ENCODE data around the gene PFDN5.
"Not testable (repeated sequence)": the region's sequence is repeated elsewhere in the genome, so short reads cannot be mapped to it uniquely, and the experiment has no call there.

PFDN5 gene

DNA sequence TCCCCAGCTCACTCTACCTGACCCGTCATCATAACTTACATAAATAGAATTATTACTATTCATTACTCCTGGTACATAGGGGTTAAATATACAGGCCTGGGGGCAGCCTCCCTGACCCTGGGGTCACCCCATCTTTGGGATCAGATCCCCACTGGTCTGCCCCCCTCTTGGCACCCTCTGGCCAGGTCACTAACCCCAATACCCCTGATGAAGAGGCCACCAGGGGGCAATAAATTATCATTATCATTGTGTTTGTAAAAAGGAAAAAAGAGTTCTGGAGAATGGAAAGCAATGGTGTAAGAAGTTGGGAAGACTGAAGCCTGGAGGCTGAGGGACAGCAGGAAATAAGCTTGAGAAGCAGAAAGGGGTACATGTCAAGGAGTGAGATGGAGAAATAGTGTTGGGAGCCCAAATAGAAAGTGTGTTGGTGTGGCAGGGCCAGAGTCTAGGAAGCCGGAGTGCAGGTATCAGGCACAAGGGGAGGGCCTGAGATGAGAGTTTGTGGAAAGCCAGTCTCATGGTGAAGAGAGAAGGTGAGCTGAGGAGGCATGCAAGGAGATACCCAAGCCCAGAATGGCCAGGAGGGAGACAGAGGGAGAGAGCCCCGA is 32.2 kb downstream of the PFDN5 start:
- no peak for DNase-seq (ENCODE audit: low read depth, low spot score)

- no peak for DNase-seq (ENCODE audit: low read depth, low spot score)
Observed at GRCh38 chr12:53328043-53328435, 32.7 kb downstream of the PFDN5 start.

- no peak for DNase-seq (ENCODE audit: low read depth, low spot score)
Observed at GRCh38 chr12:53330671-53331070, 35.3 kb downstream of the PFDN5 start.

GRCh38 chr12:53332339-53332738 is 37.0 kb downstream of the PFDN5 start:
- DNase-seq (ENCODE audit: low read depth, low spot score): not testable (repeated sequence)

DNA sequence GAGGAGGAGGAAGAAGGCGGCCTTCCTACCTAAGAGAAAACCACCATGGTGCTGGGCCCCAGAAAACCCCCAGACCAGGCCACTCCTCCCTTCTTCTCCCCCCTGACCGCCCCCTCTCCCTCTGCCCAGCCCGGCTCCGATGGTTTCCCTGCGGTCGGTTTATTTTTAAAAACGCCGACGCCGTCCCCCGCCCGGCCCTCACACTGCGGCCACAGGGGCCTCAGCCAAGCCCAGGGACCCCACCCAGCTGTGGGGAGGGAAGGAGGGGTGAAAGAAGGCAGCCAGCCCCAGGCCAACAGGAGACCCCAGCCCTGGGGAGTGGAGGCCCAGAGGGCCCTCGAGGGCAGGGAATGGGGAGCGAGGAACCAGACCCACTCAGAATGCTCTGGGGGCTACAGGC is 37.4 kb downstream of the PFDN5 start:
- DNase-seq (ENCODE audit: low read depth, low spot score): no peak

- DNase-seq (ENCODE audit: low read depth, low spot score): no peak
Observed at GRCh38 chr12:53333289-53333688, 37.9 kb downstream of the PFDN5 start.

GRCh38 chr12:53333845-53334244 is 38.5 kb downstream of the PFDN5 start:
- no peak for DNase-seq (ENCODE audit: low read depth, low spot score)

GRCh38 chr12:53334822-53335221 is 39.5 kb downstream of the PFDN5 start:
- DNase-seq (ENCODE audit: low read depth, low spot score): no peak

- no peak for DNase-seq (ENCODE audit: low read depth, low spot score)
Observed at GRCh38 chr12:53336181-53336681, 40.9 kb downstream of the PFDN5 start, which contains the start of gene SP7. Gene SP7, minus strand, starts transcription at chr12:53336354. Its CDS starts 708 bp downstream, at chr12:53335646.

DNA sequence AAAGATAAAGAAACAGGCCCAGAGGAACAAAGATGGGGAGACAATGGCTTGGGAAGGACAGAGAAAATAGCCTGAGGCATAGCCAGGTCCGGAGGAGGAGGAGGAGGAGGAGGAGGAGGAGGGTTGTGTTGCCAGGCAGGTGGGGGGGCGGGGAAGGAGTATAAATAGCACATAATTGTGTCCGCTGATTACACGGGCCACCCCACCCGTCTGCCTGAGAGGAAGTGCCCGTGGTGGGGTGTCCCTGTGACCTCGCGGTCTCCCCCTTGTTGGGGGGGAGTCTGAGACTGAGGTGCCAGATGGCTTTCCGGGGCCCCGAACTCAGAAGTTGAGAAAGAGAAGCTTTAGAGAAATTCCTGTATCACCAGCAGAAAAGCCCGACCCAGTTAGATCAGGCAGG is 42.7 kb downstream of the PFDN5 start:
- no peak for DNase-seq (ENCODE audit: low read depth, low spot score)

DNA sequence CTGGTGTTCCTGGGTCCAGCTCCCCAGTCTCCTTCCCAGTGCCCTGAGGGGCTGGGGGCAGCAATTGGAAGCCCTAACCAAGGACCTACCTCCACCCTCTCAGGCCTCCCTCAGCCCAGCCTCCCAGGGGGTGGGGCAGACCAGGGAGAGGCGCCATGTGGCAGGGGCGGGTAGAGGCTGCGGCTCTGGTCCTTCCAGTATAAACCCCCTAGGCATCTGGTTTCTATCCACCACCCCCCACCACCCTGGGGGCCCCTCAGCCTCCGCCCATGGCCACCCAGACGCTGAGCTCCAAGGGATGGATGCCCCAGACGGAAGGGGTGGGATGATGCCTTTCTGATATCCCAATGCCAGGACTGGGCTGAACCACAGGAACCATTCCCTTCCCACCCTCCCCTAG is 43.6 kb downstream of the PFDN5 start:
- no peak for DNase-seq (ENCODE audit: low read depth, low spot score)

DNA sequence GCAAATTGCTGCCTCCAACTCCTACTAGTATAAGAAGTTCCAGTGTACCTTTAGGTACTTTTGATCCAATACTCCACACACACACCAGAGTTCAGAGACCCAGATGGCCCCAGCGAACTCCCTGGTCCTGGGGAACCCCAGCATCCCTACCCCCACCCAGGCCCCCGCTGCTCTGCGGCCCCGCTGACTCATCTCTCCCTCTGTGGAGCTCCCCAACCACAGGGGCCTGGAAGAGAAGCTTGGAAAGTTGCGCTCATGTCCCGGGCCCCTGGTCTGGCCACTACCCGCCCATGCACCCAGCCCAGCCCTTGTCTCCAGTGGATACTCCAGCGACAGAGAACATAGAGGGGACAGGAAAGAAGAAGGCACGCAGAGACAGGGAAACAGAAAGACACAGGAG is 45.1 kb downstream of the PFDN5 start:
- no peak for DNase-seq (ENCODE audit: low read depth, low spot score)

DNA sequence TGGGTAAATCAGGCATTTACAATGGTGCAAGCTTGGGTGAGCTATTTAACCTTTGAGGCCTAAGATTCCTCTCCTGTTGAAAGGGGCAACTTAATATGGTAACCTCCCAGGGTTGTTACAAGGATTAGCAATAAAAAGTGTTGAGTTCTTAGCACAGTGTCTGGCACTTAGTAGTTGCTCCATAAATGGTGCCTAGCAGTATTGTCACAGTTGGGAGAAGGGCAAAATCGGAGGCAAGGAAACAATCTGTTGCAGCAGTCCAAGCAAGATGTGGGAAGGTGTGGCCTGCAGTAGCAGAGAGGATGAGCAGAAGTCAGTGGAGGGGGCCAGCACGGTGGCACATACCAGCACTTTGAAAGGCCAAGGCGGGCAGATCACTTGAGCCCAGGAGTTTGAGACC is 48.1 kb downstream of the PFDN5 start:
- no peak for DNase-seq (ENCODE audit: low read depth, low spot score)

- DNase-seq (ENCODE audit: low read depth, low spot score): no peak
Observed at GRCh38 chr12:53343969-53344368, 48.6 kb downstream of the PFDN5 start.

GRCh38 chr12:53344487-53344823 is 49.1 kb downstream of the PFDN5 start:
- DNase-seq (ENCODE audit: low read depth, low spot score): no peak

DNA sequence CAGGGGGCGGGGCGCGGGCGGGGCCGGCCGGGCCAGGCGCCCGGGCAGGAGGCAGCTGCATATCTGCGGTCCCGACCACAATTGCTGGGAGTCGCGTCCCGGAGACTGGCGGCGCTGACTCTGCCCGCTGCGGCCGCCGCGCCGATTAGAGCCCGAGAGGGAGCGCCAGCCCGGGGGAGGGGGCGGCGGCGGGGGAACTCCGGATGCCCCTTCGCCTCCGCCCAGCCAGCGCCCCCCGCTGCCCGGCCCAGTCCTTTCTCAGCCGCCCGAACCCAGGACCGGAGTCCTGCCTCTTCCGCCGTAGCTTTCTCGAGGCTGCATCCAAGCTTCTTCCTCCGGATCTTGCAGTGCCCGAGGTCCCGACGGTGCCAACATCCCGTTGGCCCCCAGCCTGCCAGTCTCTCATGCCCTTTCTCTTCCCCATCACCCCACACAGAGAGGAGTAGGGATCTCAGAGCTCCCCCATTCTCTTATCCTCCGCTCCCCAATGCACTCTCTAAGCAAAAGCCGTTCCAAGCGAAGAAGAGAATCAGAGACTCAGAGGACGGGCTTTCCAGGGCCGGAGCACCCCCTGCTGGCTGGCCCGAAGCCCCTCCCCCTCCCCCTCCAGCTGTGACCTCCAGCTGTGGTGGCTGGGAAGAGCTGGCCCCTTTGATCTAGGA is 49.6 kb downstream of the PFDN5 start:
- DNase-seq (ENCODE audit: low read depth, low spot score): no peak

DNA sequence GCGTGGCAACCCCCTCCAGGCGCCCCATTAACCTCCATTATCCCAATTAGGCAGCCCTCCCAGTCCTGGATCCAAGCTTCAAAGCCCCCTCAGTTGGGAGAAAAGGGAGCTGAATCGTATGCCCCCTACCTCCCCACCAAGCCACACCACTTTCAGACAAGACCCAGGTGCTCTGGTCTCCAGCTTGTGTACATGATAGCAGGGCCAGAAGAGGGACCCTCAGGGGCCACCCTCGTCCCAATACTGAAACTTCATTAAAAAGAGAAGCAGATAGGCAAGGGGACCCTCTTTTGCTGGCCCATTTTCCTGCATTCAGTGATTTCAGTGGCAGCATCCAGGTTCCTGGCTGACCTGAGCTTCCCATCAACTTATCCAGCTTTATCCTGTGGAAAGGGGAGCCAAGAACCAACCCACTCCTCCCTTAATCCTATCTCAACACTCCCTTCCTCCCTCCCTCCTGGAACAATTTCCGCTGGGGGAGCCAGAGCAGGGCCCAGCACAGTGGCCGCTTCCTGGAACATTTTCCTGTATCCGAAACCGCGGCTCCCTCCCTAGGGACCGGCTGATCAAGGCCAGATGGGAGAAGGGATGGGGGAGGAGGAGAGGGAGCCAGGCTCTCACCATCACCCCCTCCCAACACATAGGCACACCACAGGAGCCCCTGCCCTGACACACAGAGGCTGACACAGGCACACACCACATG is 50.3 kb downstream of the PFDN5 start:
- DNase-seq (ENCODE audit: low read depth, low spot score): no peak

GRCh38 chr12:53346491-53346890 is 51.1 kb downstream of the PFDN5 start:
- DNase-seq (ENCODE audit: low read depth, low spot score): no peak

GRCh38 chr12:53347905-53348304 is 52.6 kb downstream of the PFDN5 start:
- no peak for DNase-seq (ENCODE audit: low read depth, low spot score)
